Body of pancreas (tissue), 4 donors: ENCODE results near the gene TIMP2. TPM values are rescaled to one million over a fixed set of nuclear protein-coding genes. Genes with fewer than 3 reads are reported as not detected.
A peak's percentile ranks its signal among the peaks of the same experiment; 100 is the strongest.

Source experiments
- ATAC-seq: fragments of 150-250 bp; one replicate; pipeline ENCODE4 v1.9.1; 2016
- DNase-seq, 4 donors: peaks; one replicate each; pipeline ENCODE4 v3.0.0-alpha.2; 2019
- H3K27ac ChIP-seq, 4 donors: fragments of 200-600 bp; sonication (generic); 1 replicate in 3 of 4; 2 replicates in 1 of 4; pipeline versions ENCODE4 v1.5.1 to v1.6.1; 2016 to 2019; ENCODE audit warnings: mild to moderate bottlenecking in 1 of 4, mixed read lengths in 1 of 4, moderate library complexity in 1 of 4
- H3K27me3 ChIP-seq, 2 donors: fragments of 200-600 bp; sonication (generic); one replicate each; pipeline ENCODE4 v1.6.0; 2016; ENCODE audit warnings: mild to moderate bottlenecking in 1 of 2
- H3K36me3 ChIP-seq, 2 donors: fragments of 200-600 bp; sonication (generic); replicated peaks in 1 of 2; 2 replicates each; pipeline ENCODE4 v1.5.1; 2016; ENCODE audit warnings: low read depth in 2 of 2; ENCODE audit not compliant: insufficient read depth in 1 of 2
- H3K4me1 ChIP-seq: fragments of 200-600 bp; sonication (generic); one replicate; pipeline ENCODE4 v1.6.0; 2016
- H3K4me3 ChIP-seq, 2 donors: fragments of 200-600 bp; sonication (generic); 1 replicate in 1 of 2; 2 replicates in 1 of 2; pipeline ENCODE4 v1.5.1; 2016 to 2019
- H3K9me3 ChIP-seq, 3 donors: fragments of 200-600 bp; sonication (generic); 1 replicate in 2 of 3; 2 replicates in 1 of 3; pipeline ENCODE4 v1.5.1; 2016
- CTCF ChIP-seq, 7 experiments: fragments of 450-650 bp in 4 of 7; fragments of 200-600 bp in 3 of 7; sonication (generic) in 3 of 7; IDR thresholded peaks; one replicate each; pipeline ENCODE4 v1.5.1; 2016 to 2019; ENCODE audit warnings: antibody characterized with exemption in 7 of 7
- POLR2A ChIP-seq, 3 donors: fragments of 450-650 bp; IDR thresholded peaks; one replicate each; pipeline ENCODE4 v1.6.1; 2016; ENCODE audit warnings: antibody characterized with exemption in 3 of 3, mild to moderate bottlenecking in 2 of 3
- WGBS, 2 donors: methylation state at CpG; one replicate each; pipeline ENCODE4 v1.1.5; 2017; 5-methylcytosine and 5-hydroxymethylcytosine counted together
- intact Hi-C: fragments of 100-400 bp; cut with DNase I; formaldehyde crosslinking; loops from one replicate; pipeline ENCODE4 v1.15.1; 2023
- total RNA-seq, 2 donors: library from RNA; depleted of rRNA; stranded (reverse); fragments of >200 nt; gene quantifications; one replicate each; pipeline ENCODE4 v1.1.0, GENCODE V29; 2016

The TIMP2 gene
- total RNA-seq, 2 donors from 2014 or later = 50.1 to 53.7 TPM

DNA sequence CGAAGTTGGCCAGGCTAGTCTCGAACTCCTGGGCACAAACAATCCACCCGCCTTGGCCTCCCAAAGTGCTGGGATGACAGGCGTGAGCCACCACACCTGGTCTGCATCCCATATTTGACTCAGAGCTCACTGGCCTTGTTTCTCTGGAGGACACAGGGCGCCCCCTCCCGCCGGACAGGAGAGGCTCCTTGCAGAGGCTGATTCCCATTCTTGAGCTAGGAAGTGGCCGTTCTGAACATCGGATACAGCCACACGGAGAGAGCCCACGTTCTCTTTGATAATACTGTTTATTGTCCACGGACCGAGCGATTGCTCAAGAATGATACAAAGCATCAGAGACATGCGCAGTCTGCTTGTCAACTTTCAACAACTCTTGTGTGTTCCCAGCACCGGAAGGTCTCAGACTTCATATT is 72.5 kb downstream of the TIMP2 start:
- no peaks in the 10 kb centered on the region for H3K4me1 ChIP-seq
- no peaks in the 10 kb centered on the region for H3K9me3 ChIP-seq
- H3K27me3 ChIP-seq = no peaks in the 10 kb centered on the region
- H3K27ac ChIP-seq = no peak overlapping the region
- no peak overlapping the region for H3K4me3 ChIP-seq
- DNase-seq (no peak), ATAC-seq (no peak)
- intact Hi-C loops = no loop called here
- H3K36me3 ChIP-seq = peaks cover 0 to 9% of the 10 kb centered on the region in 2 donors
- no peak for TF ChIP-seq POLR2A (IDR thresholded peaks at IDR 0.05)
- 81 to 92% methylated on average over 12 to 16 of the region's 16 CpGs for WGBS, 2 donors

DNA sequence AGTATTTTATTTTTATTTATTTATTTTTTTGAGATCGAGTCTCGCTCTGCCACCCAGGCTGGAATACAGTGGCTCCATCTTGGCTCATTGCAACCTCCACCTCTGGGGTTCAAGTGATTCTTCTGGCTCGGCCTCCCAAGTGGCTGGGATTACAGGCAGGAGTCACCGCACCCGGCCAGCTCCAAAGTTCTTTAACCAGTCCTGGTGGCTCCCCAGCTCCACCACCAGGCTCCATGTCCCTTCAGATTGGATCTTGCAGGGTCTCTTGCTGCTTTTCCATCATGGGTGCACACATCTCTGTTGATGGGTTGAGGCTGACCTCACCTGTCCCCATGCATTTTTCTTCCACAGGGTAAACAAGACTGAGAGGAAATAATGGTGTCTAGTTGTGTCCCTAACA is 76.2 kb downstream of the TIMP2 start:
- WGBS, 2 donors = 95 to 96% methylated on average over 5 of the region's 5 CpGs
- Histone ChIP-seq H3K27me3 (no peaks in the 10 kb centered on the region), H3K4me1 (no peaks in the 10 kb centered on the region), H3K36me3 (no peaks in the 10 kb centered on the region), H3K27ac (no peak overlapping the region), H3K4me3 (no peak overlapping the region), H3K9me3 (no peaks in the 10 kb centered on the region)
- intact Hi-C loops = no loop called here
- DNase-seq (no peak), ATAC-seq (no peak)
- TF ChIP-seq POLR2A (IDR thresholded peaks at IDR 0.05) (no peak), CTCF (IDR thresholded peaks at IDR 0.05) (no peak)

DNA sequence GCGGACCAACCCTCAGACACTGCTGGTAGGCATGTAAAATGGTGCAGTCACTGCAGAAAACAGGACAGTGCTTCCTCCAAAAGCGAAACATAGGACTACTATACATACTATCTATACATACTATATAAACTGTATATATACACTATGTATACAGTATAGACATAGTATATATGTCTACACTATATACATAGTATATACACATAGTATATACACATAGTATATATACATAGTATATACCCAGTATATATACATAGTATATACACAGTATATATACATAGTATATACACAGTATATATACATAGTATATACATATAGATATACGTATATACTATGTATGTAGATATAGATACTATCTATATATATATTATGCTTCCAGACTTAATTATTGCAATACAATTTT is 78.1 kb downstream of the TIMP2 start:
- H3K9me3 ChIP-seq = no peaks in the 10 kb centered on the region
- ATAC-seq = no peak

GRCh38 chr17:78844301-78845005 is 80.7 kb downstream of the TIMP2 start:
- no peak overlapping the region for H3K27ac ChIP-seq
- intact Hi-C loops = no loop called here
- WGBS, 2 donors = 68 to 70% methylated on average over 9 of the region's 9 CpGs
- DNase-seq (no peak), ATAC-seq (no peak)
- no peaks in the 10 kb centered on the region for H3K9me3 ChIP-seq
- no peaks in the 10 kb centered on the region for H3K27me3 ChIP-seq
- no peak for TF ChIP-seq CTCF (IDR thresholded peaks at IDR 0.05)
- TF ChIP-seq POLR2A (IDR thresholded peaks at IDR 0.05) = no peak
- no peak overlapping the region for H3K4me3 ChIP-seq
- no peaks in the 10 kb centered on the region for H3K36me3 ChIP-seq
- peaks cover 10% of the 10 kb centered on the region for H3K4me1 ChIP-seq

More for the DNA sequence above, 78.1 kb downstream of the TIMP2 start:
- Histone ChIP-seq H3K27me3 (no peaks in the 10 kb centered on the region), H3K4me3 (no peak overlapping the region), H3K27ac (no peak overlapping the region), H3K4me1 (peaks cover 1% of the 10 kb centered on the region), H3K36me3 (no peaks in the 10 kb centered on the region)
- no peak for TF ChIP-seq CTCF (IDR thresholded peaks at IDR 0.05)
- no peak for TF ChIP-seq POLR2A (IDR thresholded peaks at IDR 0.05)
- intact Hi-C loops = no loop called here
- DNase-seq = no peak
- 93 to 97% methylated on average over 3 of the region's 3 CpGs for WGBS, 2 donors

GRCh38 chr17:78842881-78843565 is 82.2 kb downstream of the TIMP2 start:
- WGBS, 2 donors = 58 to 65% methylated on average over 8 to 10 of the region's 10 CpGs
- intact Hi-C loops = no loop called here
- DNase-seq = peak; percentile 49 to 62 (median 52)

More at GRCh38 chr17:78842881-78843565, 82.2 kb downstream of the TIMP2 start:
- no peaks in the 10 kb centered on the region for H3K27me3 ChIP-seq
- no peaks in the 10 kb centered on the region for H3K36me3 ChIP-seq
- peaks cover 23% of the 10 kb centered on the region for H3K4me1 ChIP-seq
- no peaks in the 10 kb centered on the region for H3K9me3 ChIP-seq
- TF ChIP-seq CTCF (IDR thresholded peaks at IDR 0.05) (peak; percentile 26 to 52 (median 39)), POLR2A (IDR thresholded peaks at IDR 0.05) (no peak)
- H3K27ac ChIP-seq = no peak overlapping the region
- no peak for ATAC-seq
- no peak overlapping the region for H3K4me3 ChIP-seq
